ENCODE measurements around the gene SPG7. TPM values are rescaled to one million over a fixed set of nuclear protein-coding genes. Genes with fewer than 3 reads are reported as not detected.

SPG7 gene
- polyA plus RNA-seq, 2 of the 4 experiments (the other 2 are of a cell fraction) = 53.2 to 73.2 TPM

DNA sequence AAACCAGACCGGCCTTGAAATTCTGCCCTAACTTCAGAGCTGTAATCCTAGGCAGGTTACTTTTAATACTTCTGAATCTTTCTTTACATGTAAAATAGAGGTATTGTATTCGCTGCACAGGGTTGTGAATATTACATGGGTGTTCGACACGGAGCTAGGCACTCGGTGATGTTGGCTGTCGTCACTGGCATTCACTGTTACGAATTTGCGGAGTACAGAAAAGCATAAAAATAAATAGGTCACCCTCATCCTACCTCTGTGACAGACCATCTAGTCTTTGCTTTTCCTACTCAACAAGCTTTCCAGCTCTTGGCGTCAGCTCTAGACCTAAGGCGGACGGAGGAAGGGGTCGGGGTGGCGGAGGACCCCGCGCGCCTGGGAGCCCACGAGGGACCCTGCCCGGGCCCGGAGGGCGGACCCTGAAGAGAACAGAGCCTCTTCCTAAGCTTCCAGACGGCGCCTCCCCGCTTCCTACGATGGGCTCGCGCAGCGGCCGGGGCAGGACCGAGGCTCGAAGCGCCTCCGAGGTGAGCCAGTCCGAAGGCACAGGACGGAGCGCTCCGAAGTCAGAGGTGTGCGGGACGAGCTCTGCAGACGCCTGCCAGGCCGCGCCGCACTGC lies 879 bp upstream of the SPG7 start:
- ATAC-seq (peak; percentile 33 to 39), DNase-seq (ENCODE audit: low read depth in 1 of 2, low spot score in 1 of 2) (no peak), FAIRE-seq (no peak)
- Histone ChIP-seq H3K9me3 (no peaks in the 10 kb centered on the region), H3K27ac (peak overlapping the region; percentile 95 to 98), H3K4me2 (peak overlapping the region; percentile 92), H3K4me1 (peaks cover 50% of the 10 kb centered on the region), H3K4me3 (peak overlapping the region; percentile 81)
- POLR2A ChIA-PET = interaction anchor here (0.9 to 1.3 kb wide), 5 partner anchors 12 to 260 kb away, joined by 3 to 4 read pairs (median 4); partner anchors contain the start of gene ANKRD11
- WGBS (ENCODE audit: missing lambda C conversion rate) = 43% methylated on average over 20 of the region's 42 CpGs
- CTCF ChIA-PET = interaction anchor here (0.8 to 2.3 kb wide), 4 partner anchors 8 to 49 kb away, joined by 3 to 6 read pairs (median 4); no protein-coding TSS in a partner anchor
- TF ChIP-seq TFCP2L1 (CRISPR knock-in tag; IDR thresholded peaks at IDR 0.05) (0 out of 2 replicates have a peak, but pooled peaks have one; percentile 59), RARB (CRISPR knock-in tag; IDR thresholded peaks at IDR 0.05) (0 out of 2 replicates have a peak, but pooled peaks have one; percentile 36), CBX2 (IDR thresholded peaks at IDR 0.05; ENCODE audit: borderline replicate concordance, low read depth) (no peak)

DNA sequence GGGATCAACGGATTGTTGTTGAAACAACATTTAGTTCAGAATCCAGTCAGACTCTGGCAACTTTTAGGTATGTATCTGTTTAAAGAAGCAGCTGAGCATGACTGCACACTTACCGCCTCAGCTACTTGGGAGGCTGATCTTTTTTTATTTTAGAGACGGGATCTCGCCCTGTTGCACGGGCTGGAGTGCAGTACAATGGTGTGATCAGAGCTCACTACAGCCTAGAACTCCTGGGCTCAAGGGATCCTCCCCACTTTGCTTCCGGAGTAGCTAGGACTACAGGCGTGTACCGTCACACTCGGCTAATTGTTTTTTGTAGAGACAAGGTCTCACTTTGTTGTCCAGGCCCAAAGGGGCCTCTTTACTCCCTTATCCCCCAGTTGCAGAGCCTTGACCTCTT lies 2.3 kb downstream of the SPG7 start:
- no peak for ATAC-seq
- ChIA-PET POLR2A (no interaction called here), CTCF (interaction anchor here (0.7 kb wide), 1 partner anchor 41 kb away, joined by 4 read pairs; no protein-coding TSS in a partner anchor)
- no peak for DNase-seq (ENCODE audit: low read depth in 1 of 2, low spot score in 1 of 2)
- Histone ChIP-seq H3K4me2 (no peak overlapping the region), H3K4me1 (peaks cover 25% of the 10 kb centered on the region), H3K27ac (no peak overlapping the region), H3K9me3 (no peaks in the 10 kb centered on the region), H3K4me3 (no peak overlapping the region)
- TF ChIP-seq TP53 (CRISPR knock-in tag; IDR thresholded peaks at IDR 0.05) (no peak), CHD4 (IDR thresholded peaks at IDR 0.05; ENCODE audit: borderline replicate concordance) (no peak), RNF2 (IDR thresholded peaks at IDR 0.05; ENCODE audit: borderline replicate concordance, low read depth) (no peak), ESRRA (IDR thresholded peaks at IDR 0.05; ENCODE audit: borderline replicate concordance, low read length) (no peak), HEYL (CRISPR knock-in tag; IDR thresholded peaks at IDR 0.05) (no peak), MAFK (IDR thresholded peaks at IDR 0.05; ENCODE audit: partially characterized antibody) (no peak), HOXB5 (CRISPR knock-in tag; IDR thresholded peaks at IDR 0.05) (no peak), HDAC2 (IDR thresholded peaks at IDR 0.05) (no peak), HOXA7 (CRISPR knock-in tag; IDR thresholded peaks at IDR 0.05) (no peak), JUNB (IDR thresholded peaks at IDR 0.05) (no peak), RARB (CRISPR knock-in tag; IDR thresholded peaks at IDR 0.05) (no peak), SREBF2 (IDR thresholded peaks at IDR 0.05) (no peak), ZSCAN20 (CRISPR knock-in tag; IDR thresholded peaks at IDR 0.05) (no peak), KDM5A (IDR thresholded peaks at IDR 0.05) (no peak)
- TF ChIP-seq, protein P1, sequence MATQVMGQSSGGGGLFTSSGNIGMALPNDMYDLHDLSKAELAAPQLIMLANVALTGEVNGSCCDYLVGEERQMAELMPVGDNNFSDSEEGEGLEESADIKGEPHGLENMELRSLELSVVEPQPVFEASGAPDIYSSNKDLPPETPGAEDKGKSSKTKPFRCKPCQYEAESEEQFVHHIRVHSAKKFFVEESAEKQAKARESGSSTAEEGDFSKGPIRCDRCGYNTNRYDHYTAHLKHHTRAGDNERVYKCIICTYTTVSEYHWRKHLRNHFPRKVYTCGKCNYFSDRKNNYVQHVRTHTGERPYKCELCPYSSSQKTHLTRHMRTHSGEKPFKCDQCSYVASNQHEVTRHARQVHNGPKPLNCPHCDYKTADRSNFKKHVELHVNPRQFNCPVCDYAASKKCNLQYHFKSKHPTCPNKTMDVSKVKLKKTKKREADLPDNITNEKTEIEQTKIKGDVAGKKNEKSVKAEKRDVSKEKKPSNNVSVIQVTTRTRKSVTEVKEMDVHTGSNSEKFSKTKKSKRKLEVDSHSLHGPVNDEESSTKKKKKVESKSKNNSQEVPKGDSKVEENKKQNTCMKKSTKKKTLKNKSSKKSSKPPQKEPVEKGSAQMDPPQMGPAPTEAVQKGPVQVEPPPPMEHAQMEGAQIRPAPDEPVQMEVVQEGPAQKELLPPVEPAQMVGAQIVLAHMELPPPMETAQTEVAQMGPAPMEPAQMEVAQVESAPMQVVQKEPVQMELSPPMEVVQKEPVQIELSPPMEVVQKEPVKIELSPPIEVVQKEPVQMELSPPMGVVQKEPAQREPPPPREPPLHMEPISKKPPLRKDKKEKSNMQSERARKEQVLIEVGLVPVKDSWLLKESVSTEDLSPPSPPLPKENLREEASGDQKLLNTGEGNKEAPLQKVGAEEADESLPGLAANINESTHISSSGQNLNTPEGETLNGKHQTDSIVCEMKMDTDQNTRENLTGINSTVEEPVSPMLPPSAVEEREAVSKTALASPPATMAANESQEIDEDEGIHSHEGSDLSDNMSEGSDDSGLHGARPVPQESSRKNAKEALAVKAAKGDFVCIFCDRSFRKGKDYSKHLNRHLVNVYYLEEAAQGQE (IDR thresholded peaks at IDR 0.05) = no peak
- TF ChIP-seq, protein P2, sequence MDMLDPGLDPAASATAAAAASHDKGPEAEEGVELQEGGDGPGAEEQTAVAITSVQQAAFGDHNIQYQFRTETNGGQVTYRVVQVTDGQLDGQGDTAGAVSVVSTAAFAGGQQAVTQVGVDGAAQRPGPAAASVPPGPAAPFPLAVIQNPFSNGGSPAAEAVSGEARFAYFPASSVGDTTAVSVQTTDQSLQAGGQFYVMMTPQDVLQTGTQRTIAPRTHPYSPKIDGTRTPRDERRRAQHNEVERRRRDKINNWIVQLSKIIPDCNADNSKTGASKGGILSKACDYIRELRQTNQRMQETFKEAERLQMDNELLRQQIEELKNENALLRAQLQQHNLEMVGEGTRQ (IDR thresholded peaks at IDR 0.05) = no peak
- 90% methylated on average over 9 of the region's 9 CpGs for WGBS (ENCODE audit: missing lambda C conversion rate)
- FAIRE-seq = no peak

DNA sequence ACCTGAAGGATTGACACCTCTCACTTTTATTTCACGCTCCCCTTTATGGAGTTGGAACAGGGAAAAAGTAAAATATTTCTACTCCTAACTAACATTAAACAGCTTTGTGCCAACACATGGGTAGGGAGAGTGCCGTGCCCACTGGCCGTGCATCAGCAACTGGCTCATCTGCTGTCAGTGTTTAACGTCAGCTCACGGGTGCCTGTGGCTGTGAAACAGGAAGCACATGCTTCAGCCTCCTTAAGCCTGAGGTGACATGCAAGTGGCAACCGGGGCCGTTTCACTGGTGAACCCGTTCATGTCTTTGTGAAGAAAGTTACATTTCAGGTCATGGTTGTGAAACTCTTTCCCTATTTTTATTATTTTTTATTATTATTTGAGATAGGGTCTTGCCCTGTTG lies 3.2 kb downstream of the SPG7 start:
- ATAC-seq = no peak
- WGBS (ENCODE audit: missing lambda C conversion rate) = 93% methylated on average over 8 of the region's 8 CpGs
- no peak for DNase-seq (ENCODE audit: low read depth in 1 of 2, low spot score in 1 of 2)
- H3K4me3 ChIP-seq = no peak overlapping the region
- ChIA-PET POLR2A (no interaction called here), CTCF (interaction anchor here (1.0 kb wide), 1 partner anchor 110 kb away, joined by 3 read pairs; no protein-coding TSS in a partner anchor)
- no peak overlapping the region for H3K4me2 ChIP-seq
- H3K4me1 ChIP-seq = peaks cover 17% of the 10 kb centered on the region
- H3K9me3 ChIP-seq = no peaks in the 10 kb centered on the region
- no peak overlapping the region for H3K27ac ChIP-seq
- no peak for TF ChIP-seq ZC3H11A (IDR thresholded peaks at IDR 0.05)
- TF ChIP-seq FOXS1 (CRISPR knock-in tag; IDR thresholded peaks at IDR 0.05) = no peak
- TF ChIP-seq MAFK (IDR thresholded peaks at IDR 0.05; ENCODE audit: partially characterized antibody) = no peak
- TF ChIP-seq FOSB (CRISPR knock-in tag; IDR thresholded peaks at IDR 0.05) = no peak
- no peak for TF ChIP-seq HOXB5 (CRISPR knock-in tag; IDR thresholded peaks at IDR 0.05)
- TF ChIP-seq, protein P3, sequence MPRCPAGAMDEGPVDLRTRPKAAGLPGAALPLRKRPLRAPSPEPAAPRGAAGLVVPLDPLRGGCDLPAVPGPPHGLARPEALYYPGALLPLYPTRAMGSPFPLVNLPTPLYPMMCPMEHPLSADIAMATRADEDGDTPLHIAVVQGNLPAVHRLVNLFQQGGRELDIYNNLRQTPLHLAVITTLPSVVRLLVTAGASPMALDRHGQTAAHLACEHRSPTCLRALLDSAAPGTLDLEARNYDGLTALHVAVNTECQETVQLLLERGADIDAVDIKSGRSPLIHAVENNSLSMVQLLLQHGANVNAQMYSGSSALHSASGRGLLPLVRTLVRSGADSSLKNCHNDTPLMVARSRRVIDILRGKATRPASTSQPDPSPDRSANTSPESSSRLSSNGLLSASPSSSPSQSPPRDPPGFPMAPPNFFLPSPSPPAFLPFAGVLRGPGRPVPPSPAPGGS (IDR thresholded peaks at IDR 0.05) = no peak
- no peak for TF ChIP-seq JUN (IDR thresholded peaks at IDR 0.05)
- TF ChIP-seq TFCP2L1 (CRISPR knock-in tag; IDR thresholded peaks at IDR 0.05) = no peak
- no peak for TF ChIP-seq RNF2 (IDR thresholded peaks at IDR 0.05; ENCODE audit: borderline replicate concordance, low read depth)
- no peak for TF ChIP-seq BHLHE40 (IDR thresholded peaks at IDR 0.05; ENCODE audit: low read depth, low read length)
- no peak for TF ChIP-seq HOXB13 (CRISPR knock-in tag; IDR thresholded peaks at IDR 0.05; ENCODE audit: low read depth)
- no peak for TF ChIP-seq POLR2A (IDR thresholded peaks at IDR 0.05; ENCODE audit: low read length)
- no peak for TF ChIP-seq EP300 (IDR thresholded peaks at IDR 0.05)
- TF ChIP-seq, protein P4, sequence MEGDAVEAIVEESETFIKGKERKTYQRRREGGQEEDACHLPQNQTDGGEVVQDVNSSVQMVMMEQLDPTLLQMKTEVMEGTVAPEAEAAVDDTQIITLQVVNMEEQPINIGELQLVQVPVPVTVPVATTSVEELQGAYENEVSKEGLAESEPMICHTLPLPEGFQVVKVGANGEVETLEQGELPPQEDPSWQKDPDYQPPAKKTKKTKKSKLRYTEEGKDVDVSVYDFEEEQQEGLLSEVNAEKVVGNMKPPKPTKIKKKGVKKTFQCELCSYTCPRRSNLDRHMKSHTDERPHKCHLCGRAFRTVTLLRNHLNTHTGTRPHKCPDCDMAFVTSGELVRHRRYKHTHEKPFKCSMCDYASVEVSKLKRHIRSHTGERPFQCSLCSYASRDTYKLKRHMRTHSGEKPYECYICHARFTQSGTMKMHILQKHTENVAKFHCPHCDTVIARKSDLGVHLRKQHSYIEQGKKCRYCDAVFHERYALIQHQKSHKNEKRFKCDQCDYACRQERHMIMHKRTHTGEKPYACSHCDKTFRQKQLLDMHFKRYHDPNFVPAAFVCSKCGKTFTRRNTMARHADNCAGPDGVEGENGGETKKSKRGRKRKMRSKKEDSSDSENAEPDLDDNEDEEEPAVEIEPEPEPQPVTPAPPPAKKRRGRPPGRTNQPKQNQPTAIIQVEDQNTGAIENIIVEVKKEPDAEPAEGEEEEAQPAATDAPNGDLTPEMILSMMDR (IDR thresholded peaks at IDR 0.05) = no peak
- no peak for FAIRE-seq
